Cortex of kidney (tissue), 1 donor: ENCODE measurements around the gene SYNE1.
"Not testable (repeated sequence)": the region's sequence is repeated elsewhere in the genome, so short reads cannot be mapped to it uniquely, and the experiment has no call there.

ENCODE experiments used
- DNase-seq: peaks from one replicate; lab custom pipeline; 2025; lab: John Stamatoyannopoulos, UW

SYNE1 gene

GRCh38 chr6:152138344-152138743, 498.8 kb downstream of the SYNE1 start:
- not testable (repeated sequence) for DNase-seq

- DNase-seq: no peak
Observed at GRCh38 chr6:152136449-152136825, 500.7 kb downstream of the SYNE1 start.

DNA sequence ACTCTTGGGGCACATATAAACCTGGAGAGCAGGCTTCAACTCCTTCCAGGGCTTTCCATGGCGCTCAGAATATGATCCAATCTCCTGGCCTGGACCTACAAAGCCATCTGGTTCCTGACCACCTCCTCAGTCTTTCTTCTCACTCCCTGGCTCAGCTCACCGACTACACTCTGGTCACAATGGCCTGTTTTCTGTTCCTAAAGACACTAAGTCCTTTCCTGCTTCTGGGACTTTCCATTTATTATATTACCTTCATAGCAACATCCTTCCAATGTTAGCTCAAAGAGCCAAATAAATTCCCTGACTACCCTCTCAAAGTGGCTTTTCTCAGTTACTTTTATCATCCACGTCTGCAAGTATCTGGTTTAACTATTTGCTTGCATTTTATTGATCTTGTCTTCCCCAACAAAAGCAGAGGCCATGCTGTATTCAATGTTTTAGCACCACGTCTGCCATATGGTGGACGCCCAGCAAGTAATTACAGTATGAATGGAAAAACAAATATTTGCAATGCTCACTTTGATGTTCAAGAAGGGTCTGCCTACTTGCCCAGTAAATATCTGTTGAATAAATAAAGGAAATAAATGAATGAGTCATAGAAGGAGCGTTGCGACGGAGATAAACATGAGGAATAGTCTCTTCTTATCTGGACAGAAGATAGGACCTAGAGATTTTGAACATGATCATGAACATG, 501.3 kb downstream of the SYNE1 start:
- DNase-seq: no peak

DNA sequence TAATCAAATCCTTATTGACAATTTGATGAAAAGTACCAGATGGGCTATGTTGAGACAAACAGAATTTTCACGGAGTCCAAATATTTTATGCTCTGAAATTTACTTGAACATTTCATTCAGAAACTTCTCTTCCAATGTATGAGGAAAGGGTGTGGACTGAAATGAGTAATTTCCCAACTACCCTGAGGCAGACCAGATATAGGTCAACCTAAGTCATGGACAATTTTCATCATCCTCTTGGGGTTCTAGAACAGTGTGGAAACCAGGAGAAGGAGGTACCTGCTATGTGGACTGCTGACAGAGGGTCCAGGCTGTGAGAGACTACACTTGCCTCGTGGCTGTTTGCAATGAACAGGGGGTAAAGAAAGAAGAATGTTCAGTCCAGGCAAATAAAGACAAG, 506.7 kb downstream of the SYNE1 start:
- no peak for DNase-seq

- no peak for DNase-seq
Observed at GRCh38 chr6:152129691-152130151, 507.4 kb downstream of the SYNE1 start.

DNA sequence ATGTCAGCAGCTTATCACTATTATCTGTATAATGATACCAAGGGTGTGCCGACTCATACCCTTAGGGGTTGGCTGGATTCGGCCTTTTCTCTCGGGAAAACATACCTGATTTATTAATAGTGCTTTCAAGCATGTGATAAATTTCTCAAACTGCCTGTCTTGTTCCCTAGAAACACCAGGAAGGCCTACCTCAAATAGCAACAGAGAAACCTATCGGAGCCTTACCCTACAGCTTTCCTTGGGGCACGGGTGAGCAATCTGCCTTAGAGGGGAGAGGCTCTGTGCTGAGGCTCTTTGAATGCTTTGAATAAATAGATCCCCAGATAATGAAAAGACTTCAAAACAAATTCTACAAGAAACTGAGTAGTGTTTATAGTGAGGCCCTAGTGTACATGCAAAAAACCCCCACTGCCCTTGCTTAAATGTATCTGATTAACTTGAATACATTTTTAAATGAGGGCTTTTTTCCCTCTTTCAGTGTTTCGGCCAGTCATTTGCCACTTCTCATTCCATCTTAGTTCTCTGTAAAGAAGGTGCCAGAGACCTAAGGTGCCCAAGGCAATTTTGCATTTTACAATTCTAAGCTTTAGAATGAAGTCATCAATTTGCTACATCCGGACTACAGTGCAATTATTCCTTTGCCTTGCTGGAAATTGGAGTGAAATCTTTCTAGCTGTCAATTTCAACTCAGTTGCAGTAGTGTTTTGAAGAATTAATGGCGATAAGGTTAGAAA, 509.6 kb downstream of the SYNE1 start:
- DNase-seq: no peak

DNA sequence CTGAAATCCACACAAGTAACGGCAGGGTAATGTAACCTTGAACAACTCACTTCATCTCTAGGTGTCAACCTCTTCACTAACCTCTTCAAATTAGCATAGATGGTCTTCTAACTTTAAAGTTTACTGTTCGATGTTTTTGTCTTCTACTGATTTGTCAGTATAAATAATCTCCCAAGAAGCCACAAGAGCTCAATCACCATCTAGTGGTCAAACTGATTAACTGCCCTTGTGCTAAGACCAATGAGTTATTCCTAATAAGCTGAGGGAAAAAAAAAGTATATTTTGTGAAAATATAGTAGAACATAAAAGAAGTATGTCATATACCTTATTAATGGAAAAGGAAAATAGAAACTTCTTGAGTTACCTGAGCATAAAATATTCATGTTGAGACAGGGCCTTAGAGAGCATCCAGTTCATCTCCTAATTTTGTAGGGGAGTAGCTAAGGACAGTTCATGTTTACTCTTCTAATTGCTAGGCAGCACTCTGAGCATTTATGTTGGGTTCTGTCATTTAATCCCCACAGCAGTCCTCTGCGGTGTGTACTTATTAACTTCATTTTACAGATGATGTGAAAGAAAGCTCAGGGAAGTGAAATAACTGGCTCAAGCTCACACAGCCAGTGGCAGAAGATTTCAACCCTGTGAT, 512.6 kb downstream of the SYNE1 start:
- DNase-seq: no peak

DNA sequence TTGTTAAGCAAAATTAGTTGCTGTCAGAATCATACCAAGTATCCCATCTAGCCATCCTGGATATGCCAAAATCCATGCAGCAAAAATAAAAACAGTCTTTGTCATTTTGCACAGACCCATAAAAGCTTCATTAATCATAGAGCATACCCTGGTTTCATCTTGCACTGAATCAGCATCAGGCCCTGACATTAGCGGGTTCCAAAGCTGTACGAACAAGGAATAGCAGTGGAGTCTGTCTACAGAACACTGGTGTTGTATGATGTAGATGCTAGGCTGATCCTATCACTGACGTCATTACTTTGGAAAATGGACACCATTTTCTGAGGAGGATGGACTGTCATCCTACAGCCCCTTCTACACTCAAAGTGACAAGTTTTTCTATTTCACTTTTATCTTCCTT, 514.1 kb downstream of the SYNE1 start:
- no peak for DNase-seq

- DNase-seq: no peak
Observed at GRCh38 chr6:152122434-152122833, 514.7 kb downstream of the SYNE1 start.

- DNase-seq: no peak
Observed at GRCh38 chr6:152121910-152122309, 515.3 kb downstream of the SYNE1 start.

- DNase-seq: no peak
Observed at GRCh38 chr6:152119831-152120230, 517.3 kb downstream of the SYNE1 start.

GRCh38 chr6:152118678-152119077, 518.5 kb downstream of the SYNE1 start:
- no peak for DNase-seq

DNA sequence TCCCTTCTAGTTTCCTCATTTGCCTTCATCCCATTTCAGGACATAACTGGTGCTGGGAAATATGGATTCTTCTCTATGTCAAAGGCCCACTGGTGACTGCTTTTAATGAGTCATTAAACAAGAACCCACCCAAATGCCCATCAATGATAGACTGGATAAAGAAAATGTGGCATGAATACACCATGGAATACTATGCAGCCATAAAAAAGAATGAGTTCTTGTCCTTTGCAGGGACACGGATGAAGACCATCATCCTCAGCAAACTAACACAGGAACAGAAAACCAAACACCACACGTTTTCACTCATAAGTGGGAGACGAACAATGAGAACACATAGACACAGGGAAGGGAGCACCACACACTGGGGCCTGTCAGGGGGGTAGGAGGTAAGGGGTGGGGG, 518.9 kb downstream of the SYNE1 start:
- DNase-seq: no peak

GRCh38 chr6:152117156-152118133, 519.7 kb downstream of the SYNE1 start:
- no peak for DNase-seq

- no peak for DNase-seq
Observed at GRCh38 chr6:152112491-152113261, 524.5 kb downstream of the SYNE1 start.

DNA sequence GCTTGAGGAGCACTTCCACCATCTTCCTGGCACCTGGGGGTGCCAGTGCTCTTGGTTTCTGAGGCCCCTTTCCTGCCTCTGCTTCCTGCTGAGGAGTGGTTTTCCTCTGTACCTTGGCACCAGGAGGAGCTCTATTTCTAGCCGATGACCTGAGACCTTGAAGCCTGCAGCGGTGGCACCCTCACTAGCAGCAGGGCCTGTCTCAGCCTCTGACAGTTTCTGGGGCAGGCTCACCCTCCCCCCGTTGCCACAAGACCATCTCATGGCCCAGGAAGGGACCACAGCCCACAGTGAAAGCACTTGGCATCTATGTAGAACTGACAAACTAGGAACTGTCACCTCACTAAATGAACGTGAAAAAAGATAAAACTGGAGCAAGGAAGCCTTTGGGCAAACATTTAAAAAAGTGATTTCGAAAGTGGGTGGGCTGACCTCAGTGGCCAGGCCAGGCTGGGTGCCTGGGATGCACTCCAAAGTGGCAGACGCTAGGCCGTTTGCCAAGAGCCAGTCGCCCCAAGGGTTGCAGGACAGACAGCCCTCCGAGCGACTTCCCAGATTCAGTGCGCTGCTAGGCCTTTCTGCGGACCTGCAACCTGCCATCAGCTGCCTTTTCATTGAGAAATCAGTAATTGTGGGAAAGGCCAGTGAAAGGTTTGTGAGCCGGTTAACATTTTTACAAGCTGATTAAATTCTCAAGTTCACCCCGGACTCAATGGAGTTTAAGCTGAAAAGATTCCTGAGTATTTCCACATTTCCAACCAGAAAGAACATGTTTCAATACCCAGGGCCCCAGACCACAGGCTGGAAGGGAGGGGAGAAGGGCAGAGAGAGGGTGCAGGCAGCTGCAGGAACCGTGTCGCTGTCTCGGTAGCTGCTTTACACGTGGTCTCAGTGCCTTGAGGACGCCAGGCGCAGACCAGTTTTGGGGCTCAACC, 526.0 kb downstream of the SYNE1 start:
- DNase-seq: no peak

DNA sequence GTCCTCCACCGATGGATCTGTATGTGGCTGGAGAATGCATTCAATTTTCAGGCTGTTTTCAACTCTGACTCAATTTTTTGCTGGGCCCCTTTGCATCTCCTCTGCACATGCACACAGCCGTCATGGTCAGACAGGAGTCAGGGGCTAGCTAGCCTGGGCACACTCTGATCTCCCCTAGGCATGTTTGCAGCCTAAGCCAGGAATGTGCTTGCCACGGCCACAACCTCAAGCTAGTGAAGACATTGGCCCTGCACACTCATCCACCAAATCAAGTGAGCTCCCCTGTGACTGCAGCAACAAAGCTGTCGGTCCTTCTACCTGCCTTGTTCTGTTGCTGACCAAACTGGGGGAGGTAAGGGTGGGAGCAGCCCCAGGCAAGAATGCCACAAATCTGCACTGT, 529.2 kb downstream of the SYNE1 start:
- no peak for DNase-seq

GRCh38 chr6:152100183-152100618, 537.0 kb downstream of the SYNE1 start:
- DNase-seq: no peak

DNA sequence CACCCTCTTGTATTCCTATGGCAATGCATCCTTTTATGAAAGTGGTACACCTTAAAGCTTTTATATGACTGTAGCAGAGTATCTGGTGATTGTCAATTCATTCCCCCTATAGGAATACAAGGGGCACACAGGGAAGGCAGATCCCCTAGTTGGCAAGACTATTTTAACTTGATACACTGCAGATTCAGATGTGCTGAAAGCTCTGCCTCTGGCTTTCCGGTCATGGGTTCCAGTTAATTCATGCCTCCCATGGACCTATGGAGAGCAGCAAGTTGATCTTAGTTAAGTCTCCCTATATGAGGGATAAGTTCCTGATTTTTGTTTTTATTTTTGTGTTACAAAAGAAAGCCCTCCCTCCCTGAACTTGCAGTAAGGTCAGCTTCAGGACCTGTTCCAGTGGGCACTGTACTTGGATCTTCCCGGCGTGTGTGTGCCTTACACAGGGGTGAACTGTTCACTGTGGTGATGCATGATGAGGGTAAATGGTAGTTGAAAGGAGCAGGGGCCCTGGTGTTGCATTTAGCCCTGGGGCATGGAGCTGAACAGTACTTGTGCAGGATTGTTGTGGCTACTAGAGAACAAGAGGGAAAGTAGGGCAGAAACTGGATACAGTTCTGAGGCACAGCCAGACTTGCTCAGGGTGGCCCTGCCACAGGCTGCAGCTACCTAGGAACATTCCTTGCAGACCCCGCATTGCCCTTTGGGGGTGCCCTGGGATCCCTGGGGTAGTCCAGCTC, 537.5 kb downstream of the SYNE1 start:
- DNase-seq: no peak
